ENCODE measurements around the gene NCKAP5. TPM values are rescaled to one million over a fixed set of nuclear protein-coding genes. Genes with fewer than 3 reads are reported as not detected.

NCKAP5 gene
- total and polyA plus RNA-seq, 9 donors, result 0.80 to 2.7 (median 2.2) TPM

DNA sequence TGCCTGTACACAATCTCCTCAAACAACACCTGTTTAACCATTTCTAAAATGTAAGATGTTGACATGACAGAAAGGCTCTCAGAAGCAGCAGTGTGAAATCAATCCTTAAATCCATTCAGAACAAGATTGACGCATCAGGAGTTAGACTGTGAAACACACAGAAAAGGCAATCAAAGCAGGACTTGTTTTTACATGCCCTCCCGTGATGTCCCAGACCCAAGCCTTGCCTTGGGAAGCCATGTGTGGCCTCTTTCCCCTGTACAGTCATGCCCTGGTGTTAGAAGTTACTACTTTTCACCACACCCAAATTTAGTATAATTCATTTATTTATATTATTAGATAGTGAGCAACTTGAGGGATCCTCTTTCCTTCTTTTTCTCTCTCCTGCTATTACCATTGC is 115.7 kb downstream of the NCKAP5 start:
- Histone ChIP-seq H3K9me3 (no peaks in the 10 kb centered on the region), H3K4me1 (ENCODE audit: insufficient read depth) (no peaks in the 10 kb centered on the region), H3K36me3 (no peaks in the 10 kb centered on the region), H3K27ac (no peak overlapping the region), H3K27me3 (no peaks in the 10 kb centered on the region), H3K4me3 (no peak overlapping the region)
- TF ChIP-seq POLR2A (IDR thresholded peaks at IDR 0.05) (no peak), EP300 (IDR thresholded peaks at IDR 0.05) (no peak)
- TF ChIP-seq, protein P1, sequence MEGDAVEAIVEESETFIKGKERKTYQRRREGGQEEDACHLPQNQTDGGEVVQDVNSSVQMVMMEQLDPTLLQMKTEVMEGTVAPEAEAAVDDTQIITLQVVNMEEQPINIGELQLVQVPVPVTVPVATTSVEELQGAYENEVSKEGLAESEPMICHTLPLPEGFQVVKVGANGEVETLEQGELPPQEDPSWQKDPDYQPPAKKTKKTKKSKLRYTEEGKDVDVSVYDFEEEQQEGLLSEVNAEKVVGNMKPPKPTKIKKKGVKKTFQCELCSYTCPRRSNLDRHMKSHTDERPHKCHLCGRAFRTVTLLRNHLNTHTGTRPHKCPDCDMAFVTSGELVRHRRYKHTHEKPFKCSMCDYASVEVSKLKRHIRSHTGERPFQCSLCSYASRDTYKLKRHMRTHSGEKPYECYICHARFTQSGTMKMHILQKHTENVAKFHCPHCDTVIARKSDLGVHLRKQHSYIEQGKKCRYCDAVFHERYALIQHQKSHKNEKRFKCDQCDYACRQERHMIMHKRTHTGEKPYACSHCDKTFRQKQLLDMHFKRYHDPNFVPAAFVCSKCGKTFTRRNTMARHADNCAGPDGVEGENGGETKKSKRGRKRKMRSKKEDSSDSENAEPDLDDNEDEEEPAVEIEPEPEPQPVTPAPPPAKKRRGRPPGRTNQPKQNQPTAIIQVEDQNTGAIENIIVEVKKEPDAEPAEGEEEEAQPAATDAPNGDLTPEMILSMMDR (IDR thresholded peaks at IDR 0.05), result no peak
- WGBS, 3 donors, result 94 to 96% (median 94%) methylated on average over 2 of the region's 2 CpGs
- DNase-seq, result no peak
- intact Hi-C loops (cut with DNase I), result no loop called here

DNA sequence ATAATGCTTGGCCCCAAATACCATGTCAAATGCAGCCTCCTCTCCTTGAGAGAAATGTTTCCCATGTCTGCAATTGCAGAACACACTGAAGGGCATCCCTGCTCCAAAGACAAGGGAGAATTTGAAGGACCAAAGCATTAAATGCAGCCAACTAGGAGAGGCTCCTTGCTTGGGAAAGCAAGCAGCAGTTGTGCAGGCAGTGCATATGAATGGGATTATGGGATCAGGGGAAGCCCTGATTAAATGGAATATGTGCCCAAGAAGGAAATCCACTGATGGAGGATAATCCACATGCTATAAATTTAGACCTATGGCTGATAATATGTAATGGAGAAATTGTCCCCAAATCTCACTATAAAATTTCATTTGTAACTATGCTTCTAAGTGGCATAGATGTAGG is 116.1 kb downstream of the NCKAP5 start:
- no peaks in the 10 kb centered on the region for H3K4me1 ChIP-seq (ENCODE audit: insufficient read depth)
- intact Hi-C loops (cut with DNase I), result no loop called here
- H3K27me3 ChIP-seq, result no peaks in the 10 kb centered on the region
- H3K36me3 ChIP-seq, result no peaks in the 10 kb centered on the region
- H3K9me3 ChIP-seq, result no peaks in the 10 kb centered on the region
- no peak overlapping the region for H3K27ac ChIP-seq
- no peak for DNase-seq
- H3K4me3 ChIP-seq, result no peak overlapping the region
- TF ChIP-seq EP300 (IDR thresholded peaks at IDR 0.05) (no peak), POLR2A (IDR thresholded peaks at IDR 0.05) (no peak)
- TF ChIP-seq, protein P1 (IDR thresholded peaks at IDR 0.05), result no peak

DNA sequence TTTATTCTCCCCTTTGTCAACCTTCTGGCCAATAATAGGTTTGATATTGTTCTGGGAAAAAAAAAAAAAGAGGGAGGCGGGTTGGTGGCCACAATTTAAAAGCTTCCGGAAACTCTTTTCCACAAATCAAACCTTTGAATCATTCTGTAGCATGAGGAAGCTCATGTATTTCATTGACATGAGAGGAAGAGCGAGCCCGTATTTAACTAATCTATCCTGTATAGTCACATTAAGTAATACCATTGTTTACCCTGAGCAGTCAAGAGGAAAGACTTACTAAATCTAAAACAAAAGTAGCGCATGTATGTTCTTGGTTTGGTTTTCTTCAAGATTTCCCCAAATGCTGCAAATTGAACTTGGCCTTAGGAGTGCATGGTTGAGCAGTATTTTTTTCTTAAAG is 120.1 kb downstream of the NCKAP5 start:
- 94 to 95% (median 94%) methylated on average over 5 of the region's 5 CpGs for whole genome bisulfite sequencing, 3 donors
- Histone ChIP-seq H3K36me3 (no peaks in the 10 kb centered on the region), H3K9me3 (no peaks in the 10 kb centered on the region), H3K4me3 (no peak overlapping the region), H3K27me3 (no peaks in the 10 kb centered on the region), H3K27ac (no peak overlapping the region), H3K4me1 (ENCODE audit: insufficient read depth) (no peaks in the 10 kb centered on the region)
- DNase-seq, result no peak
- TF ChIP-seq POLR2A (IDR thresholded peaks at IDR 0.05), result no peak
- TF ChIP-seq, protein P1 (IDR thresholded peaks at IDR 0.05), result no peak
- no peak for TF ChIP-seq EP300 (IDR thresholded peaks at IDR 0.05)
- intact Hi-C loops (cut with DNase I), result no loop called here

DNA sequence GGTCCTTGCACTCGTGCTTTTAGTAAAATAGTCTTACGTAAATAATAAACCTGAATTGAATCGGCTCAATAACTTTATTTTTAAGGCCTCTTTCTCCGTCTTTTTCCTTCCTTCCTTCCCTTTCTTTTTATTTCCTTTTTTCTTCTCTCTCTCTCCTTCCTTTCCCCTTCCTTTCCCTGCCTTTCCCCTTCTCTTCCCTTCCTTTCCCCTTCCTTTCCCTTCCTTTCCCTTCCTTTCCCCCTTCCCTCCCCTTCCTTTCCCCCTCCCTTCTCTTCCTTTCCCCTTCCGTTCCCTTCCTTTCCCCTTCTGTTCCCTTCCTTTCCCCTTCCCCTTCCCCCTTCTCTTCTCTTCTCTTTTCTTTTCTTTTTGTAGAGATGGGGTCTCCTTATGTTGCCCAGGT is 121.0 kb downstream of the NCKAP5 start:
- H3K27me3 ChIP-seq, result no peaks in the 10 kb centered on the region
- TF ChIP-seq, protein P1 (IDR thresholded peaks at IDR 0.05), result no peak
- TF ChIP-seq EP300 (IDR thresholded peaks at IDR 0.05), result no peak
- TF ChIP-seq POLR2A (IDR thresholded peaks at IDR 0.05), result no peak
- H3K9me3 ChIP-seq, result no peaks in the 10 kb centered on the region
- intact Hi-C loops (cut with DNase I), result no loop called here
- no peaks in the 10 kb centered on the region for H3K4me1 ChIP-seq (ENCODE audit: insufficient read depth)
- H3K4me3 ChIP-seq, result no peak overlapping the region
- H3K27ac ChIP-seq, result no peak overlapping the region
- 79 to 87% (median 87%) methylated on average over 5 of the region's 5 CpGs for WGBS, 3 donors
- H3K36me3 ChIP-seq, result no peaks in the 10 kb centered on the region
- no peak for DNase-seq

DNA sequence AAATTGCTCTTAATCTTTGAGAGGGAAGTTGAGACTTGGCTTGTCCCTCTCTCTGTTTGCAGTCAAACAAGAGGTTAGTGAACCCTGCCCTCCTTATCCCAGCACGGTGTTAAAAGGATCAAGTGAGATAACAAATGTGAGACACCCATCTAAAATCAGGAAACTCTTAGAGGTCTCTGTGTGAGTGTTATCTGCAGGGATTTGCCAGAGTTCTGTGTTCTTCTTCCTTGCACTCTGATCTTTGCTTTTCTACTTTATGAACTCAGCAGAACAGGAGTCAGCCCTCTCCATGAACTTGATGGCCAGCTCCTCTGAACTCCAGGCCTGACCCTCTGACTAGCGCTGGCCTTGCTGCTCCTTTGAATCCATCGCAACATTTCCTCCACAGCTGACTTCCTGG is 123.8 kb downstream of the NCKAP5 start:
- Histone ChIP-seq H3K9me3 (no peaks in the 10 kb centered on the region), H3K36me3 (no peaks in the 10 kb centered on the region), H3K4me1 (ENCODE audit: insufficient read depth) (no peaks in the 10 kb centered on the region), H3K27me3 (no peaks in the 10 kb centered on the region), H3K27ac (no peak overlapping the region), H3K4me3 (no peak overlapping the region)
- no peak for TF ChIP-seq EP300 (IDR thresholded peaks at IDR 0.05)
- no peak for TF ChIP-seq POLR2A (IDR thresholded peaks at IDR 0.05)
- TF ChIP-seq, protein P1 (IDR thresholded peaks at IDR 0.05), result no peak
- WGBS, 3 donors, result 44 to 71% (median 54%) methylated on average over 3 of the region's 3 CpGs
- intact Hi-C loops (cut with DNase I), result no loop called here
- DNase-seq, result no peak

Data from ovary (tissue), 9 donors.